IPS DF 6.9 (cell line): ENCODE data around the gene TBL1X.

Source experiments
- DNase-seq: peaks from one replicate; pipeline ENCODE4 v3.0.0-alpha.2; 2013; ENCODE audit warnings: low read depth, low spot score
- H3K27ac ChIP-seq: one replicate; pipeline ENCODE4 v1.5.1; 2013; ENCODE audit warnings: low read length, control low read depth
- H3K27me3 ChIP-seq: 2 replicates; pipeline ENCODE4 v1.6.1; 2013; ENCODE audit warnings: mild to moderate bottlenecking, low read length; ENCODE audit not compliant: control insufficient read depth, insufficient read depth
- H3K36me3 ChIP-seq: 2 replicates; pipeline ENCODE4 v1.6.1; 2013; ENCODE audit warnings: low read length; ENCODE audit not compliant: control insufficient read depth, insufficient read depth
- H3K4me1 ChIP-seq: 2 replicates; pipeline ENCODE4 v1.6.1; 2013; ENCODE audit warnings: low read length; ENCODE audit not compliant: control insufficient read depth, insufficient read depth
- H3K4me3 ChIP-seq: 2 replicates; pipeline ENCODE4 v1.5.1; 2013; ENCODE audit warnings: mild to moderate bottlenecking, low read length
- H3K9me3 ChIP-seq: 2 replicates; pipeline ENCODE4 v1.6.1; 2013; ENCODE audit warnings: low read length, inconsistent platforms; ENCODE audit not compliant: control insufficient read depth, insufficient read depth
- WGBS: extraction: QIAGEN DNeasy Blood & Tissue Kit; methylation state at CpG from one replicate; pipeline ENCODE4 v1.1.7; 2013; ENCODE audit warnings: mixed read lengths, missing lambda C conversion rate; ENCODE audit not compliant: insufficient read length, insufficient coverage; 5-methylcytosine and 5-hydroxymethylcytosine counted together

TBL1X gene

GRCh38 chrX:9690046-9690445 lies 225.2 kb downstream of the TBL1X start:
- WGBS, result no CpG with 5 or more reads among the region's 5 CpGs
- Histone ChIP-seq H3K27me3 (no peaks in the 10 kb centered on the region), H3K4me3 (no peak overlapping the region), H3K9me3 (no peaks in the 10 kb centered on the region), H3K4me1 (no peaks in the 10 kb centered on the region), H3K27ac (no peak overlapping the region), H3K36me3 (0 out of 2 replicates have a peak, but pooled peaks cover 9% of the 10 kb centered on the region)
- DNase-seq, result no peak

GRCh38 chrX:9693307-9694001 lies 228.6 kb downstream of the TBL1X start:
- no peak for DNase-seq
- WGBS, result no CpG with 5 or more reads among the region's 12 CpGs
- 0 out of 2 replicates have a peak, but pooled peaks cover 9% of the 10 kb centered on the region for H3K36me3 ChIP-seq
- H3K4me3 ChIP-seq, result no peak overlapping the region
- no peaks in the 10 kb centered on the region for H3K9me3 ChIP-seq
- H3K27ac ChIP-seq, result no peak overlapping the region
- no peaks in the 10 kb centered on the region for H3K4me1 ChIP-seq
- no peaks in the 10 kb centered on the region for H3K27me3 ChIP-seq

- 0 out of 2 replicates have a peak, but pooled peaks cover 3% of the 10 kb centered on the region for H3K36me3 ChIP-seq
Measured at GRCh38 chrX:9698576-9698975, 233.7 kb downstream of the TBL1X start.

GRCh38 chrX:9700555-9700954 lies 235.7 kb downstream of the TBL1X start:
- Histone ChIP-seq H3K4me3 (no peak overlapping the region), H3K4me1 (no peaks in the 10 kb centered on the region), H3K9me3 (no peaks in the 10 kb centered on the region), H3K27ac (no peak overlapping the region), H3K36me3 (no peaks in the 10 kb centered on the region), H3K27me3 (no peaks in the 10 kb centered on the region)
- no peak for DNase-seq
- WGBS, result no CpG with 5 or more reads among the region's 15 CpGs

More at GRCh38 chrX:9698576-9698975, 233.7 kb downstream of the TBL1X start:
- H3K4me3 ChIP-seq, result no peak overlapping the region
- H3K4me1 ChIP-seq, result no peaks in the 10 kb centered on the region
- H3K27ac ChIP-seq, result no peak overlapping the region
- H3K27me3 ChIP-seq, result no peaks in the 10 kb centered on the region
- DNase-seq, result no peak
- no CpG with 5 or more reads among the region's 12 CpGs for WGBS
- no peaks in the 10 kb centered on the region for H3K9me3 ChIP-seq

- Histone ChIP-seq H3K36me3 (no peaks in the 10 kb centered on the region), H3K4me3 (no peak overlapping the region), H3K27ac (no peak overlapping the region), H3K4me1 (no peaks in the 10 kb centered on the region), H3K9me3 (no peaks in the 10 kb centered on the region), H3K27me3 (no peaks in the 10 kb centered on the region)
- no peak for DNase-seq
- WGBS, result no CpG with 5 or more reads among the region's 12 CpGs
Measured at GRCh38 chrX:9701790-9702189, 236.9 kb downstream of the TBL1X start.

GRCh38 chrX:9703406-9703805 lies 238.5 kb downstream of the TBL1X start:
- no peaks in the 10 kb centered on the region for H3K36me3 ChIP-seq
- WGBS, result no CpG with 5 or more reads among the region's 14 CpGs
- no peaks in the 10 kb centered on the region for H3K27me3 ChIP-seq
- no peak overlapping the region for H3K4me3 ChIP-seq
- no peak overlapping the region for H3K27ac ChIP-seq
- H3K9me3 ChIP-seq, result no peaks in the 10 kb centered on the region
- H3K4me1 ChIP-seq, result no peaks in the 10 kb centered on the region
- no peak for DNase-seq

- no peak for DNase-seq
- WGBS, result no CpG with 5 or more reads among the region's 6 CpGs
- Histone ChIP-seq H3K4me1 (no peaks in the 10 kb centered on the region), H3K4me3 (no peak overlapping the region), H3K9me3 (no peaks in the 10 kb centered on the region), H3K36me3 (peaks cover 2% of the 10 kb centered on the region; the same call in 1 of the 2 replicates), H3K27me3 (no peaks in the 10 kb centered on the region), H3K27ac (no peak overlapping the region)
Measured at GRCh38 chrX:9704876-9705465, 240.1 kb downstream of the TBL1X start.

GRCh38 chrX:9706421-9706820 lies 241.6 kb downstream of the TBL1X start:
- no peak overlapping the region for H3K4me3 ChIP-seq
- no peaks in the 10 kb centered on the region for H3K27me3 ChIP-seq
- WGBS, result no CpG with 5 or more reads among the region's 4 CpGs
- no peaks in the 10 kb centered on the region for H3K9me3 ChIP-seq
- H3K36me3 ChIP-seq, result peaks cover 2% of the 10 kb centered on the region; the same call in 1 of the 2 replicates
- DNase-seq, result no peak
- H3K4me1 ChIP-seq, result no peaks in the 10 kb centered on the region
- H3K27ac ChIP-seq, result no peak overlapping the region

- Histone ChIP-seq H3K36me3 (peaks cover 7% of the 10 kb centered on the region; the same call in 1 of the 2 replicates), H3K27me3 (no peaks in the 10 kb centered on the region), H3K9me3 (no peaks in the 10 kb centered on the region), H3K4me1 (no peaks in the 10 kb centered on the region), H3K4me3 (no peak overlapping the region), H3K27ac (no peak overlapping the region)
- no CpG with 5 or more reads among the region's 13 CpGs for WGBS
- DNase-seq, result no peak
Measured at GRCh38 chrX:9707306-9708033, 242.6 kb downstream of the TBL1X start.

- H3K4me3 ChIP-seq, result no peak overlapping the region
- WGBS, result no CpG with 5 or more reads among the region's 10 CpGs
- H3K9me3 ChIP-seq, result no peaks in the 10 kb centered on the region
- H3K36me3 ChIP-seq, result peaks cover 7% of the 10 kb centered on the region; the same call in 1 of the 2 replicates
- no peaks in the 10 kb centered on the region for H3K4me1 ChIP-seq
- no peak for DNase-seq
- H3K27ac ChIP-seq, result no peak overlapping the region
- H3K27me3 ChIP-seq, result no peaks in the 10 kb centered on the region
Measured at GRCh38 chrX:9708086-9708485, 243.2 kb downstream of the TBL1X start.
